Measurements from ENCODE around the gene SDCCAG8.
"Not testable (repeated sequence)": the region's sequence is repeated elsewhere in the genome, so short reads cannot be mapped to it uniquely, and the experiment has no call there.

The SDCCAG8 gene

DNA sequence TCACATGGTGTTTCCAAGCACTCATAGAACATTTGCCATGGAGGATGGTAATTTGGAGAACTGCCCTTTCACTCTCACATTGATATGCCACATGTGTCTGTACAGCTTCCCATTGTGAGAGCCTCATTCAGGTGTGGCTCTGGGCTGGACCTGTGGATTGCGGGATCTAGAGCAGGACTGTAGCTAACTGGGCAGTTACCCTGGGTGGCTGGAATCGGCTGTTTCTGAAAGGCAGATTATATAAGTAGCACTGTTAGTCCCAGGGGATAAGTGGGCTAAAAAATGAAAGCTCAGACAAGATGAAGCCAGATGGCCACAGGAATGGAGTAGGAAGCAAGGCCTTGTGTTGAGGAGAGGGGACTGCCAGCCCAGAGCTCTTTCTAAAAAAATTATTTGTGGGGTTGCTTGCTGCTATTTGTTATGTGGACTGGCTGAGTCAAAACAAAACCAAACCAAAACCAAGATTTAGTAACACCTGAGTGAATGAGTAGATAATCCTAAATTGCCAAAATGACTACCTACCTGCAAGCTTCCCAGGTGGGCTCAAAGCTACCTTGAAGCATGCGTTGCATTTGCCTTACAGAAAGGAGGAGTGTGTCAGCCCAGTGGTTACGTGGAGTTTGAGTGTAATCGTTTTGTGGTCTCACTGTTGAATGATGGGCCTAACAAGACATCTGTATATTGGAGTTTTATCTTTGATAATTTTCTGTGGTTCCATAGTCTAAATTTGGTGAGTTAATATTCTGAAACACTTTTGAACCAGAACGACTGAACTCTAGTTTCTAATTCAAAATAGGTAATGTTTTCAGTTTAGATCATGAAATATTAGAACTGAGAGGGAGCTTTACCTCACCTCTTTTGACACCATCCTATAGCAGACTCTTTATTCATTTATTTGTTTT lies 58.0 kb downstream of the SDCCAG8 start:
- in situ Hi-C loops (cut with HindIII; ENCODE audit: low pct_ligation_motif_present, low pct_unique_long_range_greater_than_20kb, low sequenced_read_pairs): no loop called here
- DNase-seq: no peak

DNA sequence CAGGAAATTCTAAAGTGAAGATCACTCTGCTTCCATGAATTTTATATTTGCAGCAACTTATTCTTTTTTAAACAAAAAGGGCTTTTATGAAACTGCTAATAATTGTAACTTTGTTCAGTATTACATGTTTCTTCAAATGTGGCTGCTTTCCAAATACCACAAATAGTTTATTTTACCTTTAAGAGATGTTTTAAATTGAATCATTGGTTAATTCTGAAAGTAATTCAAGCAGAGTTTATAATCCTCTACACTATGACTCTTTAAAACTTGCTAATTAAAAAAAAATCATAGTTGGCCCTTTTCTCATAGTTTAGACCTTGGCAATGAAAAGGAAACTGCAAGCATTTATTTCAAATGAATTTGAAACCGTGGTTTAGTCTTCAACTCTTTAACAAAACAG lies 59.6 kb downstream of the SDCCAG8 start:
- in situ Hi-C loops (cut with HindIII; ENCODE audit: low pct_ligation_motif_present, low pct_unique_long_range_greater_than_20kb, low sequenced_read_pairs): no loop called here
- DNase-seq: no peak

DNA sequence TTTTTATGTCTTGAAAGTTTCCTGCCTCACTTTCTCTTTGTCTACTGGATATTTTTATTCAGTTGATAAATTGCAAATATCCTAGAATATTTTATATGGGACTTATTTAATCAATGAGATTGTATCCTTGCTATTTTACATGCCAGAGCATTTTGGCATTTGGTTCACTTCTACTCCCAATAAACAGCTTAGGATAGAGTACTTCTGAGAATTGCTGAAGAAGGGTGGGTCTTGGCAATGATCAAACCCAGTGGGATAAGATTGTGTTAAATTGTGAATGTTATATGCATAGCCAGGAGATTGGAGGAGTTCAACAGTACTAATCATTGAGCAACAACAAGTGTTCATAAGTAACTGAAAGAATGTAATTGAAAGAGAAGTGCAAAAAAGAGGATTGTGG lies 60.1 kb downstream of the SDCCAG8 start:
- in situ Hi-C loops (cut with HindIII; ENCODE audit: low pct_ligation_motif_present, low pct_unique_long_range_greater_than_20kb, low sequenced_read_pairs): no loop called here
- DNase-seq: no peak

DNA sequence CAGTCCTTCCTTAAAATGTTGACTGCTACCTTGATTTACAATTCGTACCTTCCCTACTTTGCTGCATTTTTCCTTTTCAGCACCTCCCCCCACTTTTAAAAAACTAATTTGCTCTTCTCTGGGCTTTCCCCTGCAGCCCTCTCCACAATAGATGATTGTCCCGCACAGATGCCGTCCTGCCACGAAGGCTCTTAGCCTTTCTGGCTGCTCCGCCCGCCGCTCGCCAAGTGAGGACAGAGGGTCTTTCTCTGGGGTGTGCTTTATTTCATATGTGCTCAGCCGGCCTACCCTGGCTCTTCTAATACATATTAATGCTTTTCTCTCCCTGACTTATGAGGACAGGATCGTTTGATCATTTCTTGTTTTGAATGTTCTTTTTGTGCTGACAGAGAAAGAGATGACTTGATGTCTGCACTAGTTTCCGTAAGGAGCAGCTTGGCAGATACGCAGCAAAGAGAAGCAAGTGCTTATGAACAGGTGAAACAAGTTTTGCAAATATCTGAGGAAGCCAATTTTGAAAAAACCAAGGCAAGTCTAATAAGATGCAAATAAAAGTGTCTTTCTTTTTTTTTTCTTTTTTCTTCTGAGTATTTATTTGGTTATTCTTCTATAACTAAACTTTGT lies 60.6 kb downstream of the SDCCAG8 start:
- DNase-seq: no peak
- in situ Hi-C loops (cut with HindIII; ENCODE audit: low pct_ligation_motif_present, low pct_unique_long_range_greater_than_20kb, low sequenced_read_pairs): no loop called here

DNA sequence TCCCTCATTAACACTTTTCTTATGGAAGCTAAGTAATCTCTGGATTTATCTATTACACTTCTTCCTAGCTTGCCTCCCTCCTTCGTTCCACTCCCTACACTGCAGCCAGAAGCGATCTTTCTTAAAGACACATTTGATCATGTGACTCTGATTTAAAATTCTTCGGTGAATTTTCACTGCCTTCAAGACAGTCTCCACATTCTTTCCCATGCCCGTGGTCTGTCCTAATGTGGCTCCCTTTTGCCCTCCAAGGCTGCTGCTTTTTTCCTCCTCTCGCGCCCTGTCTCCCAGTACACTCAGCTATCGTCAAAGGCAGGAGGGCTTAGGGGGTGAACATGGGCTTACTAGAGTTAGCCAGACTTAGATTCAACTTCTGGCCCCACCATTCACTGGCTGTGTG lies 64.4 kb downstream of the SDCCAG8 start:
- no peak for DNase-seq
- in situ Hi-C loops (cut with HindIII; ENCODE audit: low pct_ligation_motif_present, low pct_unique_long_range_greater_than_20kb, low sequenced_read_pairs): no loop called here

DNA sequence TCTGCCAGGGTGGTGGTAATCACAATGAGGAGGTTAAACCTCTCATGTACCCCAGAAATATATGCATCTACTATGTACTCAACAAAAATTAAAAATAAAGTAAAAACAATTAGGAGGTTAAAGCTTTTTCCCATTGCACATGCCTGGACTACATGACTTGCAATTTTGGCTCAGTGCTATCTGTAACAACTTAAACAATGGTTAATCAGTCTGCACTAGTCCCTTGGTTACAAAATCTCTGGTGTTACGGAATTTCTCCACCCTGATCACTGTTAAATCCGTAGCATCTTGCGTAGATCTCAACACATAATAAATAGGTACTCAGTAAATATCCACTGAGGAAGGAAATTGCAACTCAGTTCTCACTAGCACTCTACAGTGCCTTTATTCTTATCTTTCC lies 66.5 kb downstream of the SDCCAG8 start:
- in situ Hi-C loops (cut with HindIII; ENCODE audit: low pct_ligation_motif_present, low pct_unique_long_range_greater_than_20kb, low sequenced_read_pairs): no loop called here
- no peak for DNase-seq

DNA sequence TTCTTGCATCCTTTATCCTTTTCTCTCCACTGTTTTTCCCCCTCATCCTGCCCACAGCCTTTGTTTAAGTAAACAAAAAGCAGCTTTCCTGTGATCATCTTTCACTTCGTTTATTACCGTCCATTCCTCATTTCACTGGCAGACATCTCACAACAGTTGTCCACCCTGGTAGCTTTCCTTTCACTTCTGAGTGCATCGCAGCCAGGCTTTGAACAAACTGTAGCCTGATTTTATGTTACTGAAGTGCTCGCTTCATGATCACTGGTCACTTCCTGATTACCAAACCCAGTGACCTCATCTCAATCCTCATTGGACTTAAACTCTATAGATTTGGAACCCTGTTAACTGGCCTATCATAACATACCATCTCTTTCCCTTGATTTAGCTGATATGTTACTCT lies 67.7 kb downstream of the SDCCAG8 start:
- no peak for DNase-seq
- in situ Hi-C loops (cut with HindIII; ENCODE audit: low pct_ligation_motif_present, low pct_unique_long_range_greater_than_20kb, low sequenced_read_pairs): no loop called here

DNA sequence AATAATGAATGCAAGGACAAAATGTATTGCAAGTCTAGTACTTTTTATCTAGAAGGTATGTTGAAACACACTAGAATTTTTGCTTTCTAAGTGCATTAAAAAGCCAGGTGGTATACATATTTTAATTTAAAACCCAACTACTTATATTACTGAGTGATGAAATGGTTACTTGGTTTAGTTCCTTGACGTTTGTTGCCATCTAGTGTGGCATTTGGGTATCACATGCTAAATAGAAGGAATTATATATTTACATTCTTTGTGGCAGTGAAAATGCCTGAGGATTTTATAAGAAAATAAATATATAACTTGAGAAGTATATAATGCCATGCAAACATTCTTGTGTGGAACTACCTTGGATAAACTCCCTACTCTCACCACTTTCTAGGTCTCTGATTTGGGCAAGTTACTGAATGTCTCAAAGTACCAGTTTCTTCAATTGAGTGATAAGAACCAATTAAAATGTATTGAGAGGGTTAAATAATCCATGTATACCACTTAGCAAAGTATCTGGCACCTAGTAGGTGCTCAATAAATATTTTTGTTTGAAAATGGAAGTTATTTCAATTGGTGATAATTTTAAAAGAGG lies 69.6 kb downstream of the SDCCAG8 start:
- DNase-seq: peak; percentile 71
- in situ Hi-C loops (cut with HindIII; ENCODE audit: low pct_ligation_motif_present, low pct_unique_long_range_greater_than_20kb, low sequenced_read_pairs): no loop called here

DNA sequence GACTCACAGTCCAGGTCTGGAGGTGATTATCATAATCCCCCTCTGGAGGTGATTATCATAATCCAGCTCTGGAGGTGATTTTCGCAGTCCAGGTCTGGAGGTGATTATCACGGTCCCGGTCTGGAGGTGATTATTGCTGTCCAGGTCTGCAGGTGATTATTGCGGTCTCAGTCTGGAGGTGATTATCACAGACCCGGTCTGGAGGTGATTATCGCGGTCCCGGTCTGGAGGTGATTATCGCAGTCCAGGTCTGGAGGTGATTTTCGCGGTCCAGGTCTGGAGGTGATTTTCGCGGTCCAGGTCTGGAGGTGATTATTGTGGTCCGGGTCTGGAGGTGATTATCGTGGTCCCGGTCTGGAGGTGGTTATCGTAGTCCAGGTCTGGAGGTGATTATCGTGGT lies 76.6 kb downstream of the SDCCAG8 start:
- in situ Hi-C loops (cut with HindIII; ENCODE audit: low pct_ligation_motif_present, low pct_unique_long_range_greater_than_20kb, low sequenced_read_pairs): no loop called here
- no peak for DNase-seq

DNA sequence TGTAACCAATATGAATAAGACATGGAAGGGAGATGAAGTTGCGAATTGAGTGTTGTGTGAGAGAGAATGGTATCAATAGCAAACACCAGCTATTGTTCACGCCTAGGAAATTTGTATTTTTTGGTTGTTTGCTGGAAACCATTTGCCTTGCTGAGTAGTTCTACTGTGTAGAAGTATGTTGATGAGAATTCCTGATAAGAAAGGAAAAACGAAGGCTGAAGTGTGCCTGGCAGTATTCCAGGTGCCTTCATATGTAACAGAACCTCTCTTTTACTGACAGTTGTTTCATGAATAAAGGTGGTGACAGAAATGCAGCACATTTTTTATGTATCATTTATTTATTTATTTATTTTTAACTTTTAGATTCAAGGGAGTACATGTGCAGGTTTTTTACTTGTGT lies 79.5 kb downstream of the SDCCAG8 start:
- in situ Hi-C loops (cut with HindIII; ENCODE audit: low pct_ligation_motif_present, low pct_unique_long_range_greater_than_20kb, low sequenced_read_pairs): no loop called here
- no peak for DNase-seq

DNA sequence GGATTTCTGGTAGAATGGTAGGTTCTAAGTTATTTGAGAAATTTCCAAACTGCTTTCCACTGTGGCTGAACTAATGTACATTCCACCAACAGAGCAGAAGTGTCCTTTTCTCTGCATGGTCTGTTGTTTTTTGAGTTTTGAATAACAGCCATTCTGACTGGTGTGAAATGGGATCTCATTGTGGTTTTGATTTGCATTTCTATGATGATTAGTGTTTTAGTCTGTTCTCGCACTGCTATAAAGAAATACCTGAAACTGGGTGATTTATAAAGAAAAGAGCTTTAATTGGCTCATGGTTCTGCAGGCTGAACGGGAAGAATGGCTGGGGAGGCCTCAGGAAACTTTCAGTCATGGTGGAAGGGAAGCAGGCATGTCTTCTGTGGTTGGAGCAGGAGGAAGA lies 80.3 kb downstream of the SDCCAG8 start:
- no peak for DNase-seq
- in situ Hi-C loops (cut with HindIII; ENCODE audit: low pct_ligation_motif_present, low pct_unique_long_range_greater_than_20kb, low sequenced_read_pairs): no loop called here

DNA sequence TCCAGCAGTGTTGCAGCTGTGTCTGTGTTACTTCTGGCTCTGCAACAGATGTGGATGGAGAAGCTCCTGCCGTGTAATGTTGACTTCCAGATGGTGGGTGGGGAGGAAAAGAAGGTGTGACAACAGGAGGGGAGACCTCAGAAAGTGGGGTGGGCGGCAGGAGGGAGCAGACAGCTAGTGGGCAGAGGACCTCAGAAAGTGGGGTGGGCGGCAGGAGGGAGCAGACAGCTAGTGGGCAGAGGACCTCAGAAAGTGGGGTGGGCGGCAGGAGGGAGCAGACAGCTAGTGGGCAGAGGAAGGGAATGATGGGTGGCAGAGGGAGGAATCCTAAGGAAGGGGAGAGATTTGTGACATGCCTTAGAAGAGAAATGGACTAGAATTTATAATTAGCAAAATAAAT lies 83.0 kb downstream of the SDCCAG8 start:
- in situ Hi-C loops (cut with HindIII; ENCODE audit: low pct_ligation_motif_present, low pct_unique_long_range_greater_than_20kb, low sequenced_read_pairs): not testable (repeated sequence)

DNA sequence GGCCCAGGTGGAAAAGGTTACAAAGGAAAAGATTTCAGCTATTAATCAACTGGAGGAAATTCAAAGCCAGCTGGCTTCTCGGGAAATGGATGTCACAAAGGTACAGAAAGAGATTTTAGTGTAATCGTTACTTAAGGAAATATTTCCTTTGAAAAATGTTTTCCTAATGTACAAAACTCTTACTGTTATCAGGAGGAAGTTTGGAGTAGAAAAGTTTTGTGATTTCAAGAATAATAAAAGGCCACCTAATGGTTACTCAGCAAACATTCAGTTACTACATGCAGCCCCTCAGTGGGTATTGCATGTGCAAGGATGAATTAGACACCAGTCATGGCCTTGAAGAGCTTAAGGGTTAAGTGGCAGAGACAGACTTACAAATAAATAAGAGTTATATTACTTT lies 85.2 kb downstream of the SDCCAG8 start:
- in situ Hi-C loops (cut with HindIII; ENCODE audit: low pct_ligation_motif_present, low pct_unique_long_range_greater_than_20kb, low sequenced_read_pairs): no loop called here
- no peak for DNase-seq

More for the DNA sequence above, 83.0 kb downstream of the SDCCAG8 start:
- not testable (repeated sequence) for DNase-seq

DNA sequence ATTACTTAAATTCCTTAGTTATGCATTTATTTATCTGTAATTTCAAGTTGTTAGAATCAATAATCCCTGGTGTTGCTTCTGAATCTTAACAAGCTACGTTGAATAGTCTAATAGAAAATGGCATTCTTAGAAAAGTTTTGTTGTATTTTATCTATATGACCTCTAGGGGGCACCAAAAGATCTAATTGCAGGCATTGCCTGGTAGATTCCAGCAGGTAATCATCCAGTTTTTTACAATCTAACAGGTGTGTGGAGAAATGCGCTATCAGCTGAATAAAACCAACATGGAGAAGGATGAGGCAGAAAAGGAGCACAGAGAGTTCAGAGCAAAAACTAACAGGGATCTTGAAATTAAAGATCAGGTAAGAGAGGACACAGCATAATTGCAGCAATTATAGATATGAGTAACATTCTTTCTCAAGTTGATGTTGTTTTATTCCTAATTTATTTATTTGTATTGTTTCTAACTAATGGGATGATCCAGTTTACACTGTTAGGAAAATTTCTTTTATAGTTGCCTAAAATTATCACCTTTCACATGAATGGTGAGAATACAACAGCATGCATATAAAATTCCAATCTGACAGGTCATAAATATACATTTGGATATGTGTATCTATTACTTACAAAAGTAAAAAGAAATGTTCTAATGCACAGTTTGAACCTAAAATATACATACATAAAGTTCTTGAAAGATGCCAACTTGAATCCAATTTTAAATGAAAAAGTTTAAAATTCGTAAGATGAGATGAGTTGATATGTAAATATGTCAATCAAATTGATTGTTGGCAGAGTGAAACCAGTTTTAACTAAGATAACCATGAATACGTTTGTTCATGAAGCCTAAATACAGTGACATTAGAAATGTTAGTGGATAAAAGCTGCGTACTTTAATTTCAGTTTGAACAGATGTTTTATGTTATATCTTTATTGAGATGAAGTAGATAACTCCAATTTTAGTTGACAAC lies 88.4 kb downstream of the SDCCAG8 start:
- peak; percentile 70 for DNase-seq
- in situ Hi-C loops (cut with HindIII; ENCODE audit: low pct_ligation_motif_present, low pct_unique_long_range_greater_than_20kb, low sequenced_read_pairs): no loop called here

DNA sequence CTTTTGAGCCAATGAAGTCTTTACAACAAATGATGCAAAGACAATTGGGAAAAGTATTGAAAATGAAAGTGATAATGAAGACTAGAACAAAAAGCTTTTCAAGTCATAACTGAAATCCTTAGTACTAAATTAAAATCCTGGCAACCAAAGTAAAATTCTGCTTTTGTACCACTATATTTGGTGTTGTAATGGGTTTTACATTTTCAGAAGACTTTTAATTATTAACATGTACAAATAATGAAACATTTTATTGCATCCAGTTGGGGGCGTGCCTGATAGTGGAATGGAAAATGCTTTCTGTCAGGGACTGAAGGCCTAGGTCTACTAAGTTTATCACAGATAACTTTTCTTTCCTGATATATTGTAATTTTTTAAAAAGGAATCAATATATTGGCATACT lies 89.4 kb downstream of the SDCCAG8 start:
- in situ Hi-C loops (cut with HindIII; ENCODE audit: low pct_ligation_motif_present, low pct_unique_long_range_greater_than_20kb, low sequenced_read_pairs): no loop called here
- DNase-seq: peak; percentile 62

DNA sequence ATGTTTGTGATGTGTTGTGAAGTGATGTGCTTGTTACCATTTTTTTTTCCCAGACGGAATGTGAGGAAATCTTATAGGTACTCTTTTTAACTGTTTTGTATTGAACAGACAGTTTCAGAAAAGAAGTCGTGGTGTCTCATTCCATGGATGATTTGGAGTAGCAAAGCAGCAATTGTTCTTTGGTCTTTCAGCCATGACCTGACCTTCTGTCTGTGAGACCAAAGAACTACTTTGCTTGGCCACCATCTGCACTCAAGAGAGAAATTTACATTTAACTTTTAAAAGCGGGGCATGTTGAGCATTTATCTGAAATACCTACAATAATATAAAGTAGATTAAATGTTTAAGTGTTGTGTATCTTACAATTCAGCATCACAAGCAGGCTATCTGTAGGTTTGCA lies 90.2 kb downstream of the SDCCAG8 start:
- no peak for DNase-seq
- in situ Hi-C loops (cut with HindIII; ENCODE audit: low pct_ligation_motif_present, low pct_unique_long_range_greater_than_20kb, low sequenced_read_pairs): no loop called here

DNA sequence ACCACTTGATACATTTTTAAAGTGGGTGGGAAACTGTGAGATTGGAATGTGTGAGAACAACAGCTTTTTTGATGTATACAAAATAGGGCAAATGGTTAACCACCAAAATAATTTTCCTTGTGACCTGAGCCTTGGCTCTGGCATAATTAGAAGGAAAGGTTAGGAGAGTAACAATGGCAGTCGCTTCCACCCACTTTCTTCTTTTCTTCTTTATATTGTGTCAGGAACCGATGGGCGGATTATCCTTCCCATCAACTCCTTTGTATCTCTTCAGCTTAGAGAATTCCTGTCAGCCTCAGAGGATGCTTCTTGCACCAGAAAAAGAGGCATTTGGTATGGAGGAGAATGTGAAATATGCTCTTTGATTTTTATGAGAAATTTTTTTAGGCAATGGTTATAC lies 90.6 kb downstream of the SDCCAG8 start:
- in situ Hi-C loops (cut with HindIII; ENCODE audit: low pct_ligation_motif_present, low pct_unique_long_range_greater_than_20kb, low sequenced_read_pairs): no loop called here
- no peak for DNase-seq

DNA sequence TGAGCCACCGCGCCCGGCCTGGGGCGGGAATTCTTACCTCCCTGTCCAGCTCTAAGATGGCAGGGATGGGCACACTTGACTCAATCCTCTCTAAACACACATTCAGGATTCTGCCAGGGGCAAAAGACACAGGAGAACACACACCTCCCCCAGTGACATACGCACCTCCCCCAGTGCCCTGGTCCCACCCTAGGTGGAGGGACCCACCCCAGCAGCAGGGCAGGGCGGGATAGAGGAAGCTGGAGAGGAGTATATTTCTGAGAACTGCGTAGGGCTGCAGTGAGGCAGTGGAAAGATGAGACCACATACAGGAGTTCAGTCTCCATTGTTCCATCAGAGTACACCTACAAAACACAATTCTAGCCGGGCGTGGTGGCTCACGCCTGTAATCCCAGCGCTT lies 92.5 kb downstream of the SDCCAG8 start:
- in situ Hi-C loops (cut with HindIII; ENCODE audit: low pct_ligation_motif_present, low pct_unique_long_range_greater_than_20kb, low sequenced_read_pairs): no loop called here
- no peak for DNase-seq

DNA sequence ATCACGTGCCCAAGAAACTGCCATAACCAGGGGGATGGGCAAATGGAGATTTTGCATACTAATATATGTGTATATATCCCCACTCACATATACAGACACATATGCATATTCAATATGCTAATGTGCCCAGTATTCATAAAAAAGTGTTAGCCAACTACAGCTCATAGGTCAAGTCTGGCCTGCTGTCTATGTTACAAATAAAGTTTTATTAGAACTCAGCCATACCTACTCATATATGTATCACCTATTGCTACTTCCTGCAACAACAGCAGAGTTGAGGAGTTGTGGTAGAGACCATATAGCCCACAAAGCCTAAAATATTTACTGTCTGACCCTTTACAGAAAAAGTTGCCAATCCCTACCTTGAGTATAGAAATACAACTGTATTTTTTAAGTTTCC lies 93.3 kb downstream of the SDCCAG8 start:
- in situ Hi-C loops (cut with HindIII; ENCODE audit: low pct_ligation_motif_present, low pct_unique_long_range_greater_than_20kb, low sequenced_read_pairs): no loop called here
- DNase-seq: no peak

All from ACHN (cell line).